Measurements from ENCODE around the gene ORMDL2.

ORMDL2 gene

DNA sequence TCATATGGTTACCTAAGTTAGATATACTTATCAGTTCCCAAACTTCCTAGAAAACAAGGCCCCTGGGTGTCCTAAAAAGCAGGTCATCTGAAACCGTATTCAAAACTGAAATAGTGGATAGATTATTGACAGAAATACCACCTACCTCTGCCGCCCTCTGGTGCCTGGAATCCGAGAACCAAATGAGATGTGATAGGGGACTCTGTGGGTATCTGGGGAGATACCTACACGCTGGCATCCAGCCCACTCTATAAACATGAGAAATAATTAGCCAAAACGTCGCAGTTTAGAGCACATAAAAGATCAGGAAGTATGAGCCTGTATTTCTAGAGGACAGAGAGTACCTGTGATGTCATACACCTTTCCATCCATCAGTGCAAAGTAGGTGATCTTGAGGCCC is 4.4 kb downstream of the ORMDL2 start:
- Histone ChIP-seq H3K9me2 (replicated peaks; ENCODE audit: control insufficient read depth, low read length) (no peaks in the 10 kb centered on the region), H3K27ac (ENCODE audit: low read depth, low read length) (no peak overlapping the region), H3F3A (ENCODE audit: control insufficient read depth, insufficient read depth) (peaks cover 43% of the 10 kb centered on the region), H3K4me3 (ENCODE audit: low read length) (no peak overlapping the region), H3K4me1 (ENCODE audit: control insufficient read depth, low read length) (peaks cover 39% of the 10 kb centered on the region), H3K36me3 (ENCODE audit: control insufficient read depth, low read length) (peaks cover 87% of the 10 kb centered on the region), H4K20me1 (ENCODE audit: control insufficient read depth, insufficient read depth, low read depth, low read length) (no peaks in the 10 kb centered on the region), H3K79me2 (ENCODE audit: control insufficient read depth, low read length) (peaks cover 77% of the 10 kb centered on the region), H3K27me3 (ENCODE audit: control insufficient read depth, low read length) (no peaks in the 10 kb centered on the region), H3K9me3 (ENCODE audit: control insufficient read depth, insufficient read depth, low read length) (no peaks in the 10 kb centered on the region), H3K4me2 (ENCODE audit: low read length) (no peak overlapping the region)
- TF ChIP-seq, protein P1, sequence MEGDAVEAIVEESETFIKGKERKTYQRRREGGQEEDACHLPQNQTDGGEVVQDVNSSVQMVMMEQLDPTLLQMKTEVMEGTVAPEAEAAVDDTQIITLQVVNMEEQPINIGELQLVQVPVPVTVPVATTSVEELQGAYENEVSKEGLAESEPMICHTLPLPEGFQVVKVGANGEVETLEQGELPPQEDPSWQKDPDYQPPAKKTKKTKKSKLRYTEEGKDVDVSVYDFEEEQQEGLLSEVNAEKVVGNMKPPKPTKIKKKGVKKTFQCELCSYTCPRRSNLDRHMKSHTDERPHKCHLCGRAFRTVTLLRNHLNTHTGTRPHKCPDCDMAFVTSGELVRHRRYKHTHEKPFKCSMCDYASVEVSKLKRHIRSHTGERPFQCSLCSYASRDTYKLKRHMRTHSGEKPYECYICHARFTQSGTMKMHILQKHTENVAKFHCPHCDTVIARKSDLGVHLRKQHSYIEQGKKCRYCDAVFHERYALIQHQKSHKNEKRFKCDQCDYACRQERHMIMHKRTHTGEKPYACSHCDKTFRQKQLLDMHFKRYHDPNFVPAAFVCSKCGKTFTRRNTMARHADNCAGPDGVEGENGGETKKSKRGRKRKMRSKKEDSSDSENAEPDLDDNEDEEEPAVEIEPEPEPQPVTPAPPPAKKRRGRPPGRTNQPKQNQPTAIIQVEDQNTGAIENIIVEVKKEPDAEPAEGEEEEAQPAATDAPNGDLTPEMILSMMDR (IDR thresholded peaks at IDR 0.05; ENCODE audit: low read depth, low read length, poor library complexity, severe bottlenecking): no peak
- no peak for TF ChIP-seq EZH2phosphoT487 (IDR thresholded peaks at IDR 0.05; ENCODE audit: borderline replicate concordance, low read length)

- H3F3A ChIP-seq (ENCODE audit: control insufficient read depth, insufficient read depth): peaks cover 49% of the 10 kb centered on the region
- H3K9me2 ChIP-seq (replicated peaks; ENCODE audit: control insufficient read depth, low read length): no peaks in the 10 kb centered on the region
- H3K79me2 ChIP-seq (ENCODE audit: control insufficient read depth, low read length): peaks cover 80% of the 10 kb centered on the region
- H3K27me3 ChIP-seq (ENCODE audit: control insufficient read depth, low read length): no peaks in the 10 kb centered on the region
- H4K20me1 ChIP-seq (ENCODE audit: control insufficient read depth, insufficient read depth, low read depth, low read length): no peaks in the 10 kb centered on the region
- no peak overlapping the region for H3K4me3 ChIP-seq (ENCODE audit: low read length)
- peaks cover 51% of the 10 kb centered on the region for H3K4me1 ChIP-seq (ENCODE audit: control insufficient read depth, low read length)
- H3K9me3 ChIP-seq (ENCODE audit: control insufficient read depth, insufficient read depth, low read length): no peaks in the 10 kb centered on the region
- no peak overlapping the region for H3K4me2 ChIP-seq (ENCODE audit: low read length)
- peaks cover 94% of the 10 kb centered on the region for H3K36me3 ChIP-seq (ENCODE audit: control insufficient read depth, low read length)
- 0 out of 2 replicates have a peak overlapping the region, but pooled peaks have one; percentile 78 for H3K27ac ChIP-seq (ENCODE audit: low read depth, low read length)
- no peak for TF ChIP-seq EZH2phosphoT487 (IDR thresholded peaks at IDR 0.05; ENCODE audit: borderline replicate concordance, low read length)
- TF ChIP-seq, protein P1 (IDR thresholded peaks at IDR 0.05; ENCODE audit: low read depth, low read length, poor library complexity, severe bottlenecking): no peak
These were observed 5.6 kb downstream of the ORMDL2 start for GRCh38 chr12:55823419-55823818.

DNA sequence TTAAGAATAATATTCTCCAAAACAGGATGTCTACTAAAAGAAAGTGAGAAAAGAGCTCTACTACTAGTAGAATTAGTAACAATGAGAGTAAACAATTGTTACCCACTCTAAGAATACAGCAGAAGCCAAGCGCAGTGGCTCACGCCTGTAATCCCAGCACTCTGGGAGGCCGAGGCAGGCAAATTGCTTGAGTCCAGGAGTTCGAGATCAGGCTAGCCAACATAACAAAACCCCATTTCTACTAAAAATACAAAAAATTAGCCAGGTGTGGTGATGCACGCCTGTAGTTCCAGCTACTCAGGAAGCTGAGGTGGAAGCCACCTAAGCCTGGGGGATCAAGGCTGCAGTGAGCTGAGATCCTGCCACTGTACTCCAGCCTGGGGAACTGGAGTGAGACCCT is 6.9 kb downstream of the ORMDL2 start:
- Histone ChIP-seq H3K79me2 (ENCODE audit: control insufficient read depth, low read length) (peaks cover 77% of the 10 kb centered on the region), H3K4me1 (ENCODE audit: control insufficient read depth, low read length) (peaks cover 40% of the 10 kb centered on the region), H3K27ac (ENCODE audit: low read depth, low read length) (peak overlapping the region; percentile 78), H3K4me2 (ENCODE audit: low read length) (peak overlapping the region; percentile 93), H3K4me3 (ENCODE audit: low read length) (peak overlapping the region; percentile 96), H3K36me3 (ENCODE audit: control insufficient read depth, low read length) (peaks cover 85% of the 10 kb centered on the region), H3K9me2 (replicated peaks; ENCODE audit: control insufficient read depth, low read length) (no peaks in the 10 kb centered on the region), H3F3A (ENCODE audit: control insufficient read depth, insufficient read depth) (peaks cover 46% of the 10 kb centered on the region), H3K9me3 (ENCODE audit: control insufficient read depth, insufficient read depth, low read length) (no peaks in the 10 kb centered on the region), H4K20me1 (ENCODE audit: control insufficient read depth, insufficient read depth, low read depth, low read length) (no peaks in the 10 kb centered on the region), H3K27me3 (ENCODE audit: control insufficient read depth, low read length) (no peaks in the 10 kb centered on the region)
- no peak for TF ChIP-seq EZH2phosphoT487 (IDR thresholded peaks at IDR 0.05; ENCODE audit: borderline replicate concordance, low read length)
- TF ChIP-seq, protein P1 (IDR thresholded peaks at IDR 0.05; ENCODE audit: low read depth, low read length, poor library complexity, severe bottlenecking): no peak

All from DOHH2 (cell line).